SK-N-SH (cell line): ENCODE results near the gene C10orf90. TPM values are rescaled to one million over a fixed set of nuclear protein-coding genes. Genes with fewer than 3 reads are reported as not detected.

Experiments
- CTCF ChIA-PET: fragments of 300-600, 350-600 bp; formaldehyde crosslinking; extraction: SDS; loops from one replicate; lab custom pipeline; 2021; lab: Yijun Ruan, JAX
- POLR2A ChIA-PET: fragments of 350-600 bp; sonication (Branson Sonifier 250); formaldehyde crosslinking; extraction: SDS; loops from one replicate; lab custom pipeline; 2020; ENCODE audit warnings: antibody characterized with exemption, inconsistent platforms; lab: Yijun Ruan, JAX
- DNase-seq: peaks from one replicate; pipeline ENCODE4 v3.0.0; 2012
- H2AFZ ChIP-seq: fragments of 200-600 bp; sonication (generic); 2 replicates; pipeline ENCODE4 v1.8.1; 2016; ENCODE audit warnings: antibody characterized with exemption, mild to moderate bottlenecking, low read depth
- H3F3A ChIP-seq: fragments of 200-600 bp; sonication (generic); replicated peaks from 2 replicates; pipeline ENCODE3; 2016; ENCODE audit warnings: antibody characterized with exemption, mild to moderate bottlenecking; ENCODE audit not compliant: insufficient read depth
- H3K27ac ChIP-seq, 2 experiments: fragments of 200-500 bp in 1 of 2; fragments of 200-600 bp in 1 of 2; sonication (Bioruptor generic) in 1 of 2; sonication (generic), shearing (Covaris generic) in 1 of 2; 2 replicates each; pipeline versions ENCODE4 v1.5.1 to v1.6.1; 2014 to 2016; ENCODE audit warnings: low read depth in 2 of 2, inconsistent platforms in 1 of 2, low read length in 1 of 2, mild to moderate bottlenecking in 1 of 2, mixed read lengths in 1 of 2
- H3K27me3 ChIP-seq: fragments of 200-600 bp; sonication (generic), shearing (Covaris generic); 2 replicates; pipeline ENCODE4 v1.6.1; 2016; ENCODE audit warnings: mixed run types; ENCODE audit not compliant: insufficient read depth
- H3K36me3 ChIP-seq, 2 experiments: fragments of 200-500 bp in 1 of 2; fragments of 200-600 bp in 1 of 2; sonication (Bioruptor generic) in 1 of 2; sonication (generic) in 1 of 2; replicated peaks in 1 of 2; 2 replicates each; pipeline versions ENCODE3 to v1.5.1; 2014 to 2016; ENCODE audit warnings: low read length in 1 of 2, mild to moderate bottlenecking in 1 of 2; ENCODE audit not compliant: insufficient read depth in 2 of 2, control insufficient read depth in 1 of 2
- H3K4me1 ChIP-seq, 2 experiments: fragments of 200-500 bp in 1 of 2; fragments of 200-600 bp in 1 of 2; sonication (Bioruptor generic) in 1 of 2; sonication (generic), shearing (Covaris generic) in 1 of 2; 2 replicates each; pipeline versions ENCODE4 v1.5.1 to v1.6.1; 2014 to 2016; ENCODE audit warnings: low read depth in 1 of 2, low read length in 1 of 2, mixed run types in 1 of 2; ENCODE audit not compliant: insufficient read depth in 2 of 2, control insufficient read depth in 1 of 2
- H3K4me2 ChIP-seq: fragments of 200-600 bp; sonication (generic), shearing (Covaris generic); 2 replicates; pipeline ENCODE4 v1.6.1; 2017; ENCODE audit warnings: mixed run types
- H3K4me3 ChIP-seq, 2 experiments: fragments of 200-500 bp in 1 of 2; fragments of 200-600 bp in 1 of 2; sonication (Bioruptor generic) in 1 of 2; sonication (generic), shearing (Covaris generic) in 1 of 2; 2 replicates each; pipeline versions ENCODE4 v1.5.1 to v1.8.1; 2014 to 2016; ENCODE audit warnings: low read depth in 2 of 2, inconsistent platforms in 1 of 2, low read length in 1 of 2, mild to moderate bottlenecking in 1 of 2, mixed read lengths in 1 of 2, moderate library complexity in 1 of 2
- H3K79me2 ChIP-seq: fragments of 200-600 bp; sonication (generic); 2 replicates; pipeline ENCODE4 v1.8.1; 2017; ENCODE audit warnings: mild to moderate bottlenecking; ENCODE audit not compliant: insufficient read depth
- H3K9ac ChIP-seq: fragments of 200-600 bp; sonication (generic); 2 replicates; pipeline ENCODE4 v1.6.1; 2017; ENCODE audit warnings: mixed run types
- H3K9me2 ChIP-seq: fragments of 200-600 bp; sonication (generic); 2 replicates; pipeline ENCODE4 v1.6.1; 2017; ENCODE audit warnings: mixed run types
- H3K9me3 ChIP-seq: fragments of 200-600 bp; sonication (generic); 2 replicates; pipeline ENCODE4 v1.6.1; 2017; ENCODE audit warnings: mixed run types, mild to moderate bottlenecking, moderate library complexity
- H4K20me1 ChIP-seq: fragments of 200-600 bp; sonication (generic); 2 replicates; pipeline ENCODE4 v1.6.1; 2017; ENCODE audit warnings: mild to moderate bottlenecking, mixed run types; ENCODE audit not compliant: insufficient read depth
- ELF1 ChIP-seq: IDR thresholded peaks from 2 replicates; pipeline ENCODE4 v1.4.0; 2012
- FOXJ3 ChIP-seq: sonication (generic); formaldehyde crosslinking; IDR thresholded peaks from 2 replicates; pipeline ENCODE4 v1.5.1; 2020; ENCODE audit warnings: mild to moderate bottlenecking, missing genetic modification reagents
- FOXM1 ChIP-seq: IDR thresholded peaks from 2 replicates; pipeline ENCODE4 v1.4.0; 2012; ENCODE audit warnings: low read depth, mild to moderate bottlenecking
- GABPA ChIP-seq: IDR thresholded peaks from 2 replicates; pipeline ENCODE4 v1.4.0; 2012; ENCODE audit warnings: low read depth, mild to moderate bottlenecking
- IRF3 ChIP-seq: fragments of 150-350 bp; IDR thresholded peaks from 2 replicates; pipeline ENCODE4 v1.6.1; 2016; ENCODE audit warnings: mild to moderate bottlenecking, low read depth, low read length
- NFIC ChIP-seq: IDR thresholded peaks from 2 replicates; pipeline ENCODE4 v1.4.0; 2012; ENCODE audit warnings: borderline replicate concordance
- PBX3 ChIP-seq: IDR thresholded peaks from 2 replicates; pipeline ENCODE4; 2012
- POLR2AphosphoS5 ChIP-seq: IDR thresholded peaks from 2 replicates; pipeline ENCODE4 v1.6.1; 2012; ENCODE audit warnings: low read depth, low read length
- TAF1 ChIP-seq: IDR thresholded peaks from 2 replicates; pipeline ENCODE4 v1.6.1; 2012; ENCODE audit warnings: low read depth, mild to moderate bottlenecking, low read length, moderate library complexity, borderline replicate concordance
- TEAD4 ChIP-seq: IDR thresholded peaks from 2 replicates; pipeline ENCODE4 v1.4.0; 2012; ENCODE audit warnings: mild to moderate bottlenecking, borderline replicate concordance; ENCODE audit not compliant: insufficient read depth
- USF2 ChIP-seq: fragments of 150-350 bp; IDR thresholded peaks from 2 replicates; pipeline ENCODE4 v1.6.1; 2017; ENCODE audit warnings: antibody characterized with exemption, low read length, low read depth, borderline replicate concordance
- WGBS: methylation state at CpG from one replicate; pipeline ENCODE4 v1.1.6; 2017; ENCODE audit warnings: low lambda C conversion rate; 5-methylcytosine and 5-hydroxymethylcytosine counted together
- polyA plus RNA-seq, 3 experiments: library from polyadenylated mRNA; depleted of rRNA; stranded (reverse); fragments of >200 nt; gene quantifications; 2 replicates each; pipeline ENCODE4 v1.2.3, GENCODE V29; 2012

The C10orf90 gene
- polyA plus RNA-seq, 1 of the 3 experiments (the other 2 are of a cell fraction) = 0.21 TPM

GRCh38 chr10:126637501-126637900 is 33.0 kb downstream of the C10orf90 start:
- Histone ChIP-seq H3K36me3 (no peaks in the 10 kb centered on the region), H4K20me1 (no peaks in the 10 kb centered on the region)
- CTCF ChIA-PET = no interaction called here
- TF ChIP-seq FOXM1 (no peak), FOXJ3 (CRISPR knock-in tag) (no peak), POLR2AphosphoS5 (no peak), ELF1 (no peak), IRF3 (no peak), TAF1 (no peak), USF2 (no peak)
- TF ChIP-seq, all 33 proteins: peak for 0
- DNase-seq = no peak
- H2AFZ ChIP-seq = no peak overlapping the region
- POLR2A ChIA-PET = no interaction called here
- H3K4me3 ChIP-seq = no peak overlapping the region
- no peaks in the 10 kb centered on the region for H3K27me3 ChIP-seq
- H3K4me2 ChIP-seq = no peak overlapping the region
- H3K9me3 ChIP-seq = no peaks in the 10 kb centered on the region
- no peaks in the 10 kb centered on the region for H3K79me2 ChIP-seq
- H3F3A ChIP-seq = no peaks in the 10 kb centered on the region
- no peaks in the 10 kb centered on the region for H3K4me1 ChIP-seq
- H3K27ac ChIP-seq = no peak overlapping the region
- no peaks in the 10 kb centered on the region for H3K9me2 ChIP-seq
- no peak overlapping the region for H3K9ac ChIP-seq
- WGBS = 26% methylated on average over 5 of the region's 5 CpGs

GRCh38 chr10:126634911-126635310 is 35.6 kb downstream of the C10orf90 start:
- H3K9ac ChIP-seq = no peak overlapping the region
- H3K27ac ChIP-seq = no peak overlapping the region
- no peak overlapping the region for H3K4me2 ChIP-seq
- no peaks in the 10 kb centered on the region for H4K20me1 ChIP-seq
- CTCF ChIA-PET = interaction anchor here (0.6 kb wide), 1 partner anchor 393 kb away, joined by 3 read pairs; no protein-coding TSS in a partner anchor
- H3K4me3 ChIP-seq = no peak overlapping the region
- no peaks in the 10 kb centered on the region for H3K36me3 ChIP-seq
- H3K9me3 ChIP-seq = no peaks in the 10 kb centered on the region
- H3K9me2 ChIP-seq = no peaks in the 10 kb centered on the region
- no peak overlapping the region for H2AFZ ChIP-seq
- H3K27me3 ChIP-seq = no peaks in the 10 kb centered on the region
- no peaks in the 10 kb centered on the region for H3K4me1 ChIP-seq
- POLR2A ChIA-PET = no interaction called here
- no peaks in the 10 kb centered on the region for H3K79me2 ChIP-seq
- DNase-seq = no peak
- 27% methylated on average over 5 of the region's 5 CpGs for WGBS
- H3F3A ChIP-seq = no peaks in the 10 kb centered on the region
- TF ChIP-seq PBX3 = no peak
- TF ChIP-seq NFIC = no peak
- no peak for TF ChIP-seq GABPA
- no peak for TF ChIP-seq TEAD4
